ENCODE measurements around the gene BDP1. TPM values are rescaled to one million over a fixed set of nuclear protein-coding genes. Genes with fewer than 3 reads are reported as not detected.

The BDP1 gene
- total RNA-seq, 4 donors from 2014 or later, result 30.9 to 69.1 (median 47.5) TPM

DNA sequence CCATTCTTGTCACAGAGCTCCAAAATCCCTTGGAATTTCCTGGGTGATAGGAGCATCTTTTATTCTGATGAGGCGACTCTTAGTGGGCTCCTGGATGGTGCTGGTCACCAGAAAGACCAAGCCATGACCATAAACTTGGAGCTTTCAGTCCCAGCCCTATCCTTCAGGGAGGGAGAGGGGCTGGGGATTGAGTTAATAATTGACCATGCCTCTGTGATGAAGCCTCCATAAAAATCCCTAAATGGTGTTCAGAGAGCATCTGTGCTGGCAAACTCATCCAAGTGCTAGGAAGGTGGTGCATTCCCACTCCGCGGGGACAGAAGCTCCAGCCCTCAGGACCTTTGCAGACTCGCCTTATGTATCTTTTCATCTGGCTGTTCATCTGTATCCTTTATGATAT lies 160.4 kb downstream of the BDP1 start:
- TF ChIP-seq CTCF (IDR thresholded peaks at IDR 0.05) (no peak), POLR2A (IDR thresholded peaks at IDR 0.05) (no peak), EP300 (IDR thresholded peaks at IDR 0.05; ENCODE audit: low read depth) (no peak)
- no peaks in the 10 kb centered on the region for H3K27me3 ChIP-seq
- H3K4me1 ChIP-seq, result no peaks in the 10 kb centered on the region
- in situ Hi-C loops (cut with MboI; ENCODE audit: low pct_ligation_motif_present in 1 of 4, low pct_unique_long_range_greater_than_20kb in 1 of 4, low sequenced_read_pairs in 3 of 4), result no loop called here
- intact Hi-C loops (cut with DNase I; ENCODE audit: low total_unique reads), result no loop called here
- 77 to 100% methylated on average over 1 to 4 of the region's 4 CpGs for WGBS, 2 donors (ENCODE audit: low coverage in 1 of 2)
- H3K4me3 ChIP-seq, result no peak overlapping the region
- no peaks in the 10 kb centered on the region for H3K9me3 ChIP-seq
- H3K36me3 ChIP-seq, result peaks cover 0 to 16% (median 4%) of the 10 kb centered on the region in 4 donors
- H3K27ac ChIP-seq, result no peak overlapping the region
- DNase-seq, result no peak

Small RNAs within 50 kb of the gene (small RNA-seq; reads per million reads assigned to genes)
- gene HMGN1P12, result 0 reads per million in 4 donors

Other genes starting within 250 kb of the BDP1 start
- 10 to 100 TPM; 23.2 to 61.5 (median 43.9) TPM for gene MCCC2, start 131.7 kb downstream of the BDP1 start, total RNA-seq